ENCODE measurements around the gene RHEBL1.

The RHEBL1 gene

DNA sequence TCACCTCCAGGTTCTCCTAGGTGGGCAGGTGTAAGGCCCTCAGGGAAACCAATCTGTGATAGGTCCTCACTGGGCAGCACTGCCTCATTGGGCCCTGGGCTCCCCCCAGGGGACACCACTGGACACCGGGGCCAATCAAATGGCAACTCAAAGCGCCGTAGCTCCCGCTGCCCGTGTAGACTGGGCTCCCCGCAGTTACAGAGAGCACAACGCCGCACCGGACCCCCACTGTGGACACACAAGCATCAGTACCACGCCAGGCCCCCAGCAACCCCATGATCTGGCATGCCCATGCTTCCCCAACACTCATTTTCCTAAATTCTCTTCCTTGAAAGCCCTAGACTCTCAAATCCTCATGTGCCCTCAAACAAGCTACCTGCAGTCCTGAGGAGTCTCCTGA lies 15.3 kb downstream of the RHEBL1 start:
- no peak for DNase-seq (ENCODE audit: low read depth)

DNA sequence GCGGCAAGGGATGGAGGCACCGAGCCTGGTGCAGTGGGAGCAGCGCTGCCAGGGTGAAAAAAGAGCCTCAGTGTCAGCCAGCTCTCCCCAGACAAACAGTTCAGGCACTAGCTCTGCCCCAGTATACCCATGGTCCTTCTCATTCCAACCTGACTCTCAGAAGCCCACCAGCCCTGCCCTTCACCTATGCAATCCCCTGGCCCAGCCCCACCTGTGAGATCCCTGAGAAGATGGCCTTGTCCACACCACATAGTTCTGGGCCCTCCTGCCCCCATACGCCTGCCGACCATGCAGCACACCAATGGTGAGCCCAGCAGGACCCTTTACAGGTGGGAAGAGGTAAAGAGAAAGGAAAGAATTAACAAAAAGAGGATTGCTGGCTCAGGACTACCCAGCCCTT lies 15.7 kb downstream of the RHEBL1 start:
- no peak for DNase-seq (ENCODE audit: low read depth)

DNA sequence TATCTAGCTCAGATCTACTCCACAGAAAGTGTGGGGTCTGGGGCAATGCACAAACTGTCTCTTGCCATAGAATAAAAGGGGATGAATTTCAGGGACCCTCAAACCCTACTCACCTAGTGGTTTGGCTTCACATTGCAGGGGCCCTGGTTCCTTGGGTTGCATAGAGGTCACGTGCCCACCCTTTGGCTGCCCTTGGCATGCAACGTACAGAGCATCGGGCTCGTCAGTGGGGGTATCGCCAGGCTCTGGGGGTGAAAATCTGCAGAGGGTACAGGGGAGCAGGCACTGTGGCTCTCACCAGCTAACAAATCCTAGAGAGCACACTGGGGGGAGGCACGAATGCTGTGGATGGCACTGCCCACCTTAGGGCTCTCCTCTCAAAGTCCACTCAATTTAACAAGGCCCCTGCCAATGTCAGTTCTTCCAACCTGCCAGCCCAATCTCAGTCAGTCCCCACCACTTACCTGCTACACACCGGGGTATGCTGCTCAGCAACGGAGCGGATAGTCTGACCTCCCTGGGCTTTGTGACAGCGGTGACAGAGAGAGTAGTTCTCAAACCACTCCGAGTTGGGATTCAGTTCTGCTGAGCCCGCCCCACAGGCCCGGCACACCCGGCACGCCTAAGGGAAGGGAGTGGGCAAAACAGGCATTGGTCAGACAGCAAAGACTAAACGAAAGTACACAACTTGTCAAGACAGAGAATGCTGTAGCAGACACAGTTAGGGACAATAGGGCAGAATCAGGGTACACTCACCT lies 17.1 kb downstream of the RHEBL1 start:
- DNase-seq (ENCODE audit: low read depth), result no peak

DNA sequence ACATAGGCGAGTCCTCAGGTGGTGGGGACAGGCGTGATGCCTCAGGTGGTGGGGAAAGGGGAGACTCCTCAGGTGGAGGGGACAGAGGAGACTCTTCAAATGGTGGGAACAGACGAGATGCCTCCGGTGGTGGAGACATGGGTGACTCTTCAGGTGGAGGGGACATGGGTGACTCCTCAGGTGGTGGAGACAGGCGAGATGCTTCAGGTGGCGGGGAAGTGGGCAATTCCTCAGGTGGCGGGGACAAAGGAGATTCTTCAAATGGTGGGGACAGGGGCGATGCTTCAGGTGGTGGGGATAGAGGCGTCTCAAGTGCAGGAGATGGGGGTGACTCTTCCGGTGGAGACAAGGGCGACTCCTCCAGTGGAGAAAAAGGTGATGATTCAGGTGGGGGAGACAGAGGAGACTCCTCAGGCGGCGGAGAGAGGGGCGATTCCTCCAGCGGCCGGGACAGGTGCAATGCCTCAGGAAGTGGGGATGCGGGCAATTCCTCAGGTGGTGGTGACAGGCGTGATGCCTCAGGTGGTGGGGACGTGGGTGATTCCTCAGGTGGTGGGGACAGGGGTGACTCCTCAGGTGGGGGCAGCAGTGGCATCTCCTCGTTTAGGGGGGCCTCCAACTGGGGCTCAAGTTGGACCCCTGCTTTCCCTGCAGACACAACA lies 17.9 kb downstream of the RHEBL1 start:
- no peak for DNase-seq (ENCODE audit: low read depth)

DNA sequence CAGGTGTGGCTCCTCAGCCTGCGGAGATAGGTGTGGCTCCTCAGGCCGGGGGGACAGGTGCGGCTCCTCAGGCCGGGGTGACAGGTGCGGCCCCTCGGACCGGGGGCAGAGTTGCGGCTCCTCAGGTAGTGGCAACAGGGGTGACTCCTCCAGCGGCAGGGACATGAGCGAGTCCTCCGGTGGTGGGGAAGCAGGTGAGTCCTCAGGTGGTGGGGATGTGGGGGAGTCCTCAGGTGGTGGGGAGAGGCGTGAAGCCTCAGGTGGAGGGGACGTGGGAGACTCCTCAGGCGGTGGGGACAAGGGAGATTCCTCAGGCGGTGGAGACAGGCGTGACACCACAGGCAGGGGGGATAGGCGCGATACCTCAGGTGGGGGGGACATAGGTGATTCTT lies 18.4 kb downstream of the RHEBL1 start:
- no peak for DNase-seq (ENCODE audit: low read depth)

DNA sequence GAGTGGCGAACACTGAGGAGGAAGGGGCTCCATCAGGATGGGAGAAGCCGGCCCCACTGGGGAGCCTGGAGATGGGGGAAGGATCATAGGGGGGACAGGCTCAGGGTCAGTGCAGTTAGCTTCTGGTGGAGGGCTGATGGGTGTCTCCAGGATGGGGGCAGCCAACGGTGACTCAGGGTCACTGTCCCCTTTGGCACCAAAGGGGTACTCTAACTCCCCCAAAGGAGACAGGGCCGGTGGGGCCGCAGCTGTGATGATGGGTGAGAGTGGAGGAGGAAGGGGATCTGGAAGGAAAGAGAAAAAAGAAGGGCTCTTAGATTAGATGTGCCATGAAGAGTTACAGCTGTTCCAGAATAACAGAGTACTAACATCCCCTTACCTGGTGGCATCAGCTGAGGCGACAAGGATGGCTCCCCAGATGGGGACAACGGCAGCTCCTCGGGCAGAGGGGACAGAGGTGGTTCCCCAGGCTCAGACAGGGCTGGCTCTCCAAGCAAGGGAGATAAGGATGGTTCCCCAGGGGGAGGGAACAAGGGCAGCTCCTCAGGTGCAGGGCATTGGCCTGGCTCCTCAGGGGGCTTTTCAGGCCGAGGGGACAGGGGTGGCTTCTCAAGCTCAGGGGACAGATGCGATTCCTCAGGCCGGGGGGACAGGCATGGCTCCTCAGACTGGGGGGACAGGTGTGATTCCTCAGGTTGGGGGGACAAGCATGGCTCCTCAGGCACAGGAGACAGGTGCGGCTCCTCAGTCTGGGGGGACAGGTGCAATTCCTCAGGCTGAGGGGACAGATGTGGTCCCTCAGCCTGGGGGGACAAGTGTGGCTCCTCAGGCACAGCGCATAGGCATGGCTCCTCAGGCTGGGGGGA lies 19.0 kb downstream of the RHEBL1 start:
- DNase-seq (ENCODE audit: low read depth), result no peak

DNA sequence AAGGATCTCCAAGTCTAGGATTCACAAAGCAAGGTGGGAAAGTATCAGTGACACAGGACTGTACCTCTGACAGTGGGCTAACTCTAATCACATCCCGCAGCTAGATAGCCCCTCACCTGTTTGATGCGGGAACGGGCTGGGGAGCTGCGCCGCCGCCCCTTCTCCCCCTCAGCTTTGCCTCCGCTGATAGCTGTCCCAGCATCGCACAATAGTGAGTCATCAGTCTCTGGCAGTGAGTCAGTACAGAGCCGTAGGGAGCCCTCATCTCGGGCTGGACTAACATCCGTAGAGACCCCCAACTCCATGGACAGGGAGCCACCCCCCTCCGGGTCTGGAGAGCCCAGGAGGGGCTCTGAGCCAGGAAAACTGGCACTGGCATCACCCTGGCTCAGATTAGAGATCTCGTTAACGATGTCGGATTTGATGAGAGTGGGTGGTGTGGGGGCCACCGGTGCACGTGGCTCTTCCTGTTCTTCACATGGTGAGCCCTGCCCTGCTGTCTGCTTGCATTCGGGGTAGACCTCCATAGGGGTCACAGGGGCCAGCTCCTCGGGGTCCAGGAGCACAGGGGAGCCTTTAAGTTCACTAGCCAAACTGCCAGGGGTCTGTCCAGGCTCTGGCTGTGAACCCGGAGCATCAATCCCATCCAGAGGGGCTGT lies 20.1 kb downstream of the RHEBL1 start:
- no peak for DNase-seq (ENCODE audit: low read depth)

DNA sequence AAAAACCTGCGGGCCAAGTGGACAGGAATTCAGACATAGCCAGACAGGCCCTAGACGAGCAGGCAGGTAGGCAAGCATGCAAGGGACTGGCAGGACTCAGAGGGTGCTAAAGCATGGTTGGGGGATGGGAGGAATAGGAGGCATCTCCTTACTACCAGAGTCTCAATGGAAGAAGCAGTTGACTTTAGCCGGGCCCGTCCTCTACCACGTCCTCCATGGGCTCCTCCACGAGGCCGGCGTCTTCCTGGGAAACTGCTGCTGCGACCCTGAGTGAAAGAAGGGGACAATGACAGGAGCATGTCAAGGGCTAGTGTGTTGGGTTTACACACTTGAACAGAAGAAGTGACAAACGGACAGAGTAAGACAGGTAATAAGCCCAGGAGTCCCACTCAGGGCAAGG lies 20.8 kb downstream of the RHEBL1 start:
- no peak for DNase-seq (ENCODE audit: low read depth)

DNA sequence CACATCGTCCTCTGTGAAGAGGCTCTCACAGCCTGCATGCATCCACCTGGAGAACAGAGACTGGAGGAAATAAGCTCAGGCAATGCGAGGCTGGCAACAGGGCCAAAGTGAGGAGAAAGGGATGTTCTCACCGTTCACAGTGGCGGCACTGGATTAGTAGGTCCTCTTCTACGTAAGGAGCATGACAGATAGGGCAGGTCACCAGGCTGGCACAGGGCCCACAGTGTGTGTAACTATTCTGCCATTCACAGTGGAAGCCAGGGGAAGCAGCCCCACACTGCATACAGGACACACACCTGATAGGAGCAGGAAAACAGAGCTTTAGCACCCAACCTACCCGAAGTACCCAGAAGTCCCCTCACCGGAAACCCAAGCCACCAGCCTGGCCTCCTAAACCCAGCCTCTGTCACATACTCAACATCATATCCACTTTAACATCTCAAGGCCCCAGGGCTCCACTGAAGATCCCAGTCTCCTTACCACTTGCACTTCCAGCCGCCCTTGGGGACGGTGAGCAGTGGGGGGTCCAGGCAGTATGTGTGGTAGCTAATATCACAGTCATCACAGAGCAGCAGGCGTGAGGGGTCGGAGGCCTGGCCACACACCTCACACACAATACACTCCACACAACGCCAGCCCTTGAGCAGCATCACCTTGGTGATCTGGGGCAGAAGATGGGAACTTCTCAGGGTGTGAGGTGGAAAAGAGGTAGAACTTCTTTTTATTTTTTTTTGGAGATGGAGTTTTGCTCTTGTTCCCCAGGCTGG lies 23.5 kb downstream of the RHEBL1 start:
- DNase-seq (ENCODE audit: low read depth), result no peak

DNA sequence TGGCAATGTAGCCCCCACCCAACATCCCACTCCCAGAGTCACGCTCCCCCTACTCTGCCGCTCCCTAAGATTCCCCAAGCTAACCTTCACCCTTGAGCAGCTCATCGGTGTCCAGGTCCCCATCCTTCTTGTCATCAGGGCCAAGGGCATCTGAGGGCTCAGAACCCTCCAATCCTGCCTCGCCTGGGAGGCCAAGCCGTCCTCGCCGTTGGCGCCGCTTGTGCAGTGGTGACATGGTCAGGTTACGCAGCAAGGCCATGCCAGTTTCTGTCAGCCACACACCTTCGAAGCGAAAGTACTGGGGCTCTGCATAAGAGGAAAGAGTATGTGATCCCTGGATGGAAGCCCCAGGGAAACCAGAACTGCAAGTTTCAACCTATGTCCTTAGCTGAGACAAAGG lies 25.1 kb downstream of the RHEBL1 start:
- no peak for DNase-seq (ENCODE audit: low read depth)

DNA sequence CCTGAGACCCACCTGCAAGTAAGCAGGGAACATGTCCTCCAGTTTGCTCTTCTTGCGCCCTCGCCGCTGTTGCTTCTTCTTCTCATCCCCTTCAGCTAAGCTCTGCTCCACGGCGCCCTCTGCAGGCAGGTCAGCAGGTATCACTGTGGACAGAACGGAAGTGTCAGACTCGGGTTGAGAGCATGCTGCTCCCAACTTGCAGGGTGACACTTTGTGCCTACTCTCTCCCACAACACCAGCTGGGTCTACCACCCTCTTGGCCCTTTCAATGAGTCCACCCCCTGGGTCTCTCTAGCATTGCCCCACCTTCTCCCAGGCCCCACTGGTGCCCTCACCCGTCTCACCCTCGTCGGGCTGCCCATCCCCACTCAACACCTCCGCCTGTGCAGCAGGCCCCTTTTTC lies 25.9 kb downstream of the RHEBL1 start:
- no peak for DNase-seq (ENCODE audit: low read depth)

DNA sequence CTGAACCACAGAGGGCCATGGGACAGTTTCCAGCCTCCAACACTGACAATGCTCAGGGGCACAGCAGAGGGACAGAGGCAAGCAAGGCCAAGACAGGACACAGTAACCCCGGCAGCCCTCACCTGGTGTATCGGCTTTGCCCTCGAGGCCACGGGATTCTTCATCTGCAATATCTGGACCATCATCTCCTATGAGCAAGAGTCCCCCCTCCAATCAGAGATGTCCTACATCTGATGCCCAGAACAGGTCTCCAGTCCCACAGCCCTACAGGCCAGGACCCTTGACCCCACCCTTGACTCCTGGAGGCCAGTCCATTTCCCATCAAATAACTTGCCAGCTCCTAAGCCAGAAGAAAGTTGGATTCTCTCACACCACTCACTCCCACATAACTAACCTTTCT lies 26.5 kb downstream of the RHEBL1 start:
- no peak for DNase-seq (ENCODE audit: low read depth)

DNA sequence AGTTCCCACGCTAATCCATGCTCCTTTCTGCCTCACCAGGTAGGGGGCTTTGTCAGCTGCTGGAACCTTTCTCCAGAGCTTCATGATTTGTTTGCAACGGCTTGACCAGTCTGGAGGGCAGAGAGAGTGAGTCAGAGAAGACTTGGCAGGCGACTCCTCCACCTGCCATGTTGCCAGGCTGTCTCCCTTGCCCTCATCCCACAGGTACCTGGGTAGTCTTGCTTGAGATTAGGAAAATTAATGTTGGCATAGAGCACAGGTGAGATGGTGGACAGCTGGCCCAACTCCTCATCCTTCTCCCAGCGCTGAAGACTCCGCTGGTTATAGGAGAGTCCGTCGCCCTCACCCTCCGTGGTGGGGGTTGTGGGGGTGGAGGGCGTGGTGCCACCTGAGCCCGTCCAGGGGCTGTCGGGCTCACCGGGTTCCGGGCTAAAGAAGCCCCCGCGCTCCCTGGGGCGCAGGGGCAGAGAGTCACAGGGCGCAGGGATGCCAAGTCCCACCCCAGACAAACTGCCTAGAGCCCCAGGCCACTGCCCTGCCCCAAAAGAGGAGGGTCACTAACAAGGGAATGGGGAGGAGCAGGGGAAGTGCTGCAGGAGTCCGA lies 27.8 kb downstream of the RHEBL1 start:
- no peak for DNase-seq (ENCODE audit: low read depth)

DNA sequence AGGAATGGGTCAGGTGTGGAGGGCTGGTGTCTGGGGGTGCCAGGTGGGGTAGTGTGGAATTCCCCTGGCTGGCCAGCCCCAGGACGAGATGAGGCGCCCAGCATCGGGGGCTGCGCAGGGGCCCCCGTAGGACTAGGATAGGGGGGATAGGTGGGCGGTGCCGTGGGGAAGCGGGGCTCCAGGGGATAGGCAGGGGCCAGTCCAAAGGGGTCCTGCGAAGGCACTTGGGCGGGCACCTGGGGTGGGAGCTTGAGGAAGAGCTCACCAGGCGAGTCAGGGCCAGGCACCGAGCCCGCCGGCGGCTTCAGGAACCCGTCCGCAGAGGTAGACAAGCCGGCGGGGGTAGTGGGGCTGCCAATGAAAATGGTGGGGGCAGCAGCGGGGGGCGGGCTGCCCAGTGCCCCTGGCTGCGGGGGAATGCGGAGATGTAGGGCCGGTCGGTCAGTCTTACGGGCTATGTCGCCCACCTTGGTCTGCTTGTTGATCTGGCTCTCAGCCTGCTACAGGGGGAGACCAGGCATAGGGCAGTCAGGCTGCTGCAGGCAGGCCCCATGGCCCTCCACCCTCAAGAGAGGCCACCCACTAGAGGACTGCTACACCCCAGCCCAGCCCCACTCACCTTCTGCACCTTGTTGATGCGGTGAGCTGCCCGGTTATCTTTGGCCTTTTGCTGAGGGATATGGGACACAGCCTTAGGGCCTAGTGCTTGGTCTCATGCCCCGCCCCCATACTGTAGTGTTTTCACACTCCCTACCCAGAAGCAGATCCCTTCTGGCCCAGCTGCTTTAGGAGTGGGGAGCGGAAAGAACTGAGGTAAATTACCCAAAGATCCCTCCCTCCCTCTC lies 28.5 kb downstream of the RHEBL1 start:
- DNase-seq (ENCODE audit: low read depth), result no peak

DNA sequence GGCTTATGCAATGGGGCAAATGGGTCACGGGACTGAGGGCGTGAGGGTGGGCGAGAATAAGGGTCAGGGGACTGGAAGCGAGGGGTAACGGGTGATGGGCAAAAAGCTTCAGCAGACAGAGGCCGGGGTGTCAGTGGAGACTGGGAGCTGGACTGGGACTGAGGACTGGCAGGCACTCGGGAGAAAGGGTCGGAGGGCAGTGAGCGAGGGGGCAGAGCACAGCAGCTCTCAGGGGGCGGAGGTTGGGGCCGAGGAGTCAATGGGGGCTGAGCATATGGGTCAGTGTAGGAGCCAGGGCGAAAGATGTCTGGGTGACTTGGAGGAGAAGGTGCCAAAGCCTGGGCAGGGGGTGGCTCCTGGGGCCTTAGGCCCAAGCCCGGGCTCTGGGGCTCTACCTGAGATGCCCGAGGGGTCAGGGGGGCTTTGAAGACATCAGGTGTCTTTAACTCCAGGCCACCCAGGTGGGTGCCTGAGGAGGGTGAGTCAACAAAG lies 29.4 kb downstream of the RHEBL1 start:
- no peak for DNase-seq (ENCODE audit: low read depth)

DNA sequence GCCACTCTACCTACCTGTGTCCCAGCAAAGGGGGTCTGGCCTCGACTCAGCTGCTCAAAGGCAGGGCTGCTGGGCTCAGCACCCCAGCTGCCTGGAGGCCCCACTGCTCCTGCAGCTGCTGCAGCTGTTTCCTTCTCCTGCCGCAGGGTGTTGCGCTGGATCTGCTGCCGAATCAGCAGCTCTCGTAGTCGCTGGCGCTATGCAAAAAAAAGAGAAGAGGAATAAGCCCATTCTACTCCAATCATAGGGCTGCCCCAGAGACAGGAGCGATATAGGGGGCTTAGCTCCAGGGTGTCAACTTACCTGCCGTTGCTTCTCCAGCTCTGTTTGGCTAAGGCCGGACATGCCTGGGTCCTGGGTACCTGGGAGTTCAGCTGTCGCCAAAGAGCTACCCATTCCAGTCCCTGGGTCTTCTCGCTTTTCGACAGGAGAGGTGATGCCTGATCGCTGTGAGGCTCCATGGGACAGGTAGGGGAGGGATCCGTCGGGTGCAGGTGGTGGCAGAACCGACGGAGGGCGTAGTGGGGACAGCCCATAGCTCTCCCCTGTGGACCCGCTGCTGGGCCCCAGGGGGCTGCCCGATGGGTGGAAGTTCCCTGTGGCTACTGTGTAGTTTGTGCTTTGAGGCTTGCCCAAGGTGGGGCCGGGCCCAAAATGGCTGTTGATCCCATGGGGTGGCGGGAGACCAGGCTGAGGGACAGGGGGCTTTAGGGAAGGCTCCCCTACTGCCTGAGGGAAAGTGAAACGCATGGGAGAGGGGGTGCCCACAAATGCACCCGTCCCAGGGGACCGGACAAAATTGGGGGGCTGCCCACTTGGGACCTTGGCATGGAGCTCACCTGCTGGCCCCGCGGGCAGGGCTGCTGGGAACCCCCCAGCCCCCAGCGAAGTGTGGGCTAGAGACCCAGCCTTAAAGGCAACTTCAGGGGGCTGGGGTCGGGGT lies 30.1 kb downstream of the RHEBL1 start:
- no peak for DNase-seq (ENCODE audit: low read depth)

DNA sequence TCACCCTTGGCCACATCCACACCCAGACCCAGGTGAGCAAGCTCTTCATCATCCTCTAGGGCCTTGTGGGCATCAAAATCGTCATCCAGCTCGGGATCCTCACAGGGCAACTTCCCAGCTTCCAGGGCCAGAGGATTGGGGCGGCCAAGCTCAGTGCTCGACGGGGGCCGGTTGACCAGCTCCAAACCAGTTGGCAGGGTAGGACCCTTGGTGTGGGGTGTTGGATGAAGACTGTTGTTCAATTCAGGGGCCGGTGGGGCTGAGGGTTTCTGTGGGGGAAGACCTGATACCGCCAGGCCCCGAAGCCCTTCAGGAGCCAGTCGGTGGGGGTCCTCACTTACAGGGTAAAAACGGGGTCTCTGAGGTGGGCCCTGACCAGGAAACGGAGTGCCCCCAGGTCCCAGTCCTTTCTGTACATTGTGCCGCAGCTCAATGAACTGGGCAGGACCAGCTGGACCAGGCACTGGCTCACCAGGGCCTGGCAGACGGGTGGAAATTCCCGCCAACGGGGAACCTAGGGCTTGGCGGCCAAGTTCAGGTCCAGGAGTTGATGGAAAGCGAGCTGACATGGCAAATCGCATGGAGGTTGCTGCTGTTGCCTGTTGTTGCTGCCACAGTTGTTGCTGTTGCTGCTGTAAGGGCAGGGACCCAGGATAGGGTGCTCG lies 31.4 kb downstream of the RHEBL1 start:
- no peak for DNase-seq (ENCODE audit: low read depth)

DNA sequence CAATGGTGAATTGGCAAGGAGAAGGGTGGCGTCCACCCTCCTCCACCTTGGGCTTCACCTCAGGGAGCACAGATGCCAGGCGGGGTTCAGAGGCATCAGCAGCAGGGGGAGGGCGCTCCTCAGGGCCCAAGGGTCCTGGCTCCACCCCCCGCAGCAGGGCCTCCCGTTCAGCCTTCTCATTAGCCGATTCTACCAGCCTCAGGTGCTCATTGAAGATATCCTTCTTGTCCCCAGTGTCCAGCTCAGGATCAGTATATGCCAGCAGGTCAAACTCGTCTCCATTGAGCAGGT lies 31.9 kb downstream of the RHEBL1 start:
- no peak for DNase-seq (ENCODE audit: low read depth)
